ENCODE results near the gene SLAMF9.
A peak's percentile ranks its signal among the peaks of the same experiment; 100 is the strongest.

The SLAMF9 gene

GRCh38 chr1:159917533-159918351, 36.3 kb downstream of the SLAMF9 start:
- no peak for TF ChIP-seq CTCF (IDR thresholded peaks at IDR 0.05; ENCODE audit: low read depth, low read length)
- no peak for DNase-seq (ENCODE audit: low read depth in 2 of 2)
- H3K4me3 ChIP-seq (replicated peaks in 1 of 2; ENCODE audit: low read depth in 2 of 2, low read length in 2 of 2) = no peak overlapping the region

- TF ChIP-seq CTCF (IDR thresholded peaks at IDR 0.05; ENCODE audit: low read depth, low read length) = no peak
- DNase-seq (ENCODE audit: low read depth in 2 of 2) = peak; percentile 75 to 94
- H3K4me3 ChIP-seq (replicated peaks in 1 of 2; ENCODE audit: low read depth in 2 of 2, low read length in 2 of 2) = no peak overlapping the region
Measured at GRCh38 chr1:159916242-159917051, 37.6 kb downstream of the SLAMF9 start.

- DNase-seq (ENCODE audit: low read depth in 2 of 2) = no peak
- no peak for TF ChIP-seq CTCF (IDR thresholded peaks at IDR 0.05; ENCODE audit: low read depth, low read length)
- H3K4me3 ChIP-seq (replicated peaks in 1 of 2; ENCODE audit: low read depth in 2 of 2, low read length in 2 of 2) = no peak overlapping the region
Measured at GRCh38 chr1:159915571-159916241, 38.3 kb downstream of the SLAMF9 start.

GRCh38 chr1:159914252-159915018, 39.6 kb downstream of the SLAMF9 start:
- no peak overlapping the region for H3K4me3 ChIP-seq (replicated peaks in 1 of 2; ENCODE audit: low read depth in 2 of 2, low read length in 2 of 2)
- no peak for DNase-seq (ENCODE audit: low read depth in 2 of 2)
- no peak for TF ChIP-seq CTCF (IDR thresholded peaks at IDR 0.05; ENCODE audit: low read depth, low read length)

GRCh38 chr1:159913451-159914192, 40.4 kb downstream of the SLAMF9 start:
- H3K4me3 ChIP-seq (replicated peaks in 1 of 2; ENCODE audit: low read depth in 2 of 2, low read length in 2 of 2) = no peak overlapping the region
- no peak for DNase-seq (ENCODE audit: low read depth in 2 of 2)
- no peak for TF ChIP-seq CTCF (IDR thresholded peaks at IDR 0.05; ENCODE audit: low read depth, low read length)
